GM18520 (cell line): ENCODE data around the gene RAB5A.
"Not testable (repeated sequence)": the region's sequence is repeated elsewhere in the genome, so short reads cannot be mapped to it uniquely, and the experiment has no call there.

Source experiments
- ATAC-seq: cut with Tn5 transposase; IDR thresholded peaks from one replicate; pipeline ENCODE4 v1.9.1; 2021; ENCODE audit not compliant: unreplicated experiment

RAB5A gene

GRCh38 chr3:19947549-19948225, 790 bp downstream of the RAB5A start:
- no peak for ATAC-seq

- no peak for ATAC-seq
These were observed 1.3 kb downstream of the RAB5A start for GRCh38 chr3:19948226-19948591.

- no peak for ATAC-seq
These were observed 3.4 kb downstream of the RAB5A start for GRCh38 chr3:19950316-19950715.

- no peak for ATAC-seq
These were observed 7.8 kb downstream of the RAB5A start for GRCh38 chr3:19954676-19955075.

- ATAC-seq: not testable (repeated sequence)
These were observed 10.5 kb downstream of the RAB5A start for GRCh38 chr3:19957354-19957753.

GRCh38 chr3:19959505-19959904, 12.6 kb downstream of the RAB5A start:
- ATAC-seq: no peak

- ATAC-seq: no peak
These were observed 13.8 kb downstream of the RAB5A start for GRCh38 chr3:19960696-19961095.

- ATAC-seq: no peak
These were observed 15.1 kb downstream of the RAB5A start for GRCh38 chr3:19961960-19962359.

GRCh38 chr3:19967208-19967607, 20.3 kb downstream of the RAB5A start:
- no peak for ATAC-seq

GRCh38 chr3:19967812-19968211, 20.9 kb downstream of the RAB5A start:
- no peak for ATAC-seq

- no peak for ATAC-seq
These were observed 23.4 kb downstream of the RAB5A start for GRCh38 chr3:19970327-19970726.

GRCh38 chr3:19972054-19972453, 25.2 kb downstream of the RAB5A start:
- no peak for ATAC-seq

- not testable (repeated sequence) for ATAC-seq
These were observed 42.0 kb downstream of the RAB5A start for GRCh38 chr3:19988904-19989303.

GRCh38 chr3:19994796-19995195, 47.9 kb downstream of the RAB5A start:
- no peak for ATAC-seq

GRCh38 chr3:19997502-19997901, 50.6 kb downstream of the RAB5A start:
- ATAC-seq: no peak

GRCh38 chr3:20001932-20002331, 55.0 kb downstream of the RAB5A start:
- no peak for ATAC-seq

GRCh38 chr3:20007960-20008359, 61.1 kb downstream of the RAB5A start:
- no peak for ATAC-seq

- ATAC-seq: no peak
These were observed 61.7 kb downstream of the RAB5A start for GRCh38 chr3:20008646-20009045.

- no peak for ATAC-seq
These were observed 65.3 kb downstream of the RAB5A start, which contains the start of gene PP2D1 for GRCh38 chr3:20012164-20012563. Gene PP2D1, minus strand, starts transcription at chr3:20012264. Its CDS starts 192 bp downstream, at chr3:20012072.

- ATAC-seq: no peak
These were observed 66.5 kb downstream of the RAB5A start for GRCh38 chr3:20013396-20013795.

- ATAC-seq: no peak
These were observed 68.6 kb downstream of the RAB5A start for GRCh38 chr3:20015525-20015924.

GRCh38 chr3:20016076-20016475, 69.2 kb downstream of the RAB5A start:
- ATAC-seq: not testable (repeated sequence)

- no peak for ATAC-seq
These were observed 76.2 kb downstream of the RAB5A start for GRCh38 chr3:20022954-20023622.
